ENCODE data around the gene NANOGP8.

The NANOGP8 gene

DNA sequence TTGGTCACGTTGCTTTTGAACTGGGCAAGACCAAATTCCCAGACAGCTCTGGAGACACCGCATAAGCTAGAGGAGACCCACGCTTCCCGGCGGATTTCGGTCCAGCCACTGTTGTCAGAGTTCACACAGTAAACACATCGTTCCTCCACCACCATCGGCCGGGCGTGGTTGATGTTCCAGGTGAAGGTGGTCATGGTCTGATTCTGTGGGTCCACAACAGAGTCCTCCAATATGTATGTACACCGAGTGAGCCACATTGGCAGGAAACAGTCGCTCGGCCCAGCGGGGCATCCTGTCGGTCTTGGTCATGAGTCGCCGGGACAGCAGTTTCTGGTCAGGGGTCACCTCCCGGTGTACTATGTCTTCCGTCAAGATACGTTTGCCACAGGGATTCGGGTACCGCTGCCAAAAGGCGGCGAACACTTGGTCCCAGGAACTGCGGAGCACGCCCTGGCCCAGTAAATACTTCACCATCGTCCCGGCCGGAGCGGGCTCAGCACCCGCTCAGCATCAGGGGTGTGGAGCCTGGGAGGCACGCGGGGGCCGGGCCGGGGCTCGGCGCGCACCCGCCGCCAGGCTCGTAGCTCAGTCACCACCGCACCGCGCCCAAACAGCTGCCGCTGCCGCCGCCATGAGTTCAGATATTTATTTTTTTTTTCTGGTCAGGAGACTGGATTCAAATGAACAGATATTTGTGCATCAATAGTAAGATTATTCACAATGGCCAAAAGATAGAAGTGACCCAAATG lies 36.7 kb upstream of the NANOGP8 start:
- DNase-seq (ENCODE audit: extremely low read depth, low read depth): no peak
- TF ChIP-seq, protein P1, sequence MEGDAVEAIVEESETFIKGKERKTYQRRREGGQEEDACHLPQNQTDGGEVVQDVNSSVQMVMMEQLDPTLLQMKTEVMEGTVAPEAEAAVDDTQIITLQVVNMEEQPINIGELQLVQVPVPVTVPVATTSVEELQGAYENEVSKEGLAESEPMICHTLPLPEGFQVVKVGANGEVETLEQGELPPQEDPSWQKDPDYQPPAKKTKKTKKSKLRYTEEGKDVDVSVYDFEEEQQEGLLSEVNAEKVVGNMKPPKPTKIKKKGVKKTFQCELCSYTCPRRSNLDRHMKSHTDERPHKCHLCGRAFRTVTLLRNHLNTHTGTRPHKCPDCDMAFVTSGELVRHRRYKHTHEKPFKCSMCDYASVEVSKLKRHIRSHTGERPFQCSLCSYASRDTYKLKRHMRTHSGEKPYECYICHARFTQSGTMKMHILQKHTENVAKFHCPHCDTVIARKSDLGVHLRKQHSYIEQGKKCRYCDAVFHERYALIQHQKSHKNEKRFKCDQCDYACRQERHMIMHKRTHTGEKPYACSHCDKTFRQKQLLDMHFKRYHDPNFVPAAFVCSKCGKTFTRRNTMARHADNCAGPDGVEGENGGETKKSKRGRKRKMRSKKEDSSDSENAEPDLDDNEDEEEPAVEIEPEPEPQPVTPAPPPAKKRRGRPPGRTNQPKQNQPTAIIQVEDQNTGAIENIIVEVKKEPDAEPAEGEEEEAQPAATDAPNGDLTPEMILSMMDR (IDR thresholded peaks at IDR 0.05; ENCODE audit: low read depth, low read length): no peak

DNA sequence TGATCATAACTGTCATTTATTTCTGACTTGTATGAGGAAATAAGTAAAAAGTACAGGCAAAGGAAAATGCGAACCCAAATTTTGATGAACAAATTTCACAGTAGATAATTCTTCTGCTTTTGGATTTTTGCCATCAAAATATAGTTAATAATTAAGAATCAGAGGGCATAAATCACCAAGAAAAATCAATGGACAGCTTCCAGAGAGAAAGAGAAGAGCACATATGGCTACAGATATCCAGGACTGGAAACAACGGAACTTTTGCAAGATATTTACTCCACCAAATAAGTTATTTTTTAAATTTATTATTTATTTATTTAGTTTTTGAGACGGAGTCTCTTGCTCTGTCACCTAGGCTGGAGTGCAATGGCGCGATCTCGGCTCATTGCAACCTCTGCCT lies 35.1 kb upstream of the NANOGP8 start:
- TF ChIP-seq, protein P1 (IDR thresholded peaks at IDR 0.05; ENCODE audit: low read depth, low read length): no peak
- DNase-seq (ENCODE audit: extremely low read depth, low read depth): no peak

DNA sequence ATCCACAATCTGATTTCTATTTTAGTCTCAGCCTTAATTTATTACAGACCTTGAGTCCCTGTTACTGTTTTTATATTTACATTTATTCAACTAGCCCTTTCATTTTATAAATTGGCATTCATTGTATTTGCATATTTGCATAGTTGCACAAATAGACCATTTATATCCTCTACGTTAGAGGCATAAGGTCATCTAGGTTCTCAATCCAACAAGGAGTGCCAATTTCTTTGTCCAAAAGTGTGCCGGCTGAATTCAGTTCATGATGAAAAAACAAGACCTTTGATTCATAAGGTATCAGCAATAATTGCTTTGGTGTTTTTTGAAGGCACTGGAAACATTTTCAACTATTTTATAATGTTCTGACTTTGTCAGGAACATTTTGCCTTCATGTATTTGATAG lies 33.9 kb upstream of the NANOGP8 start:
- TF ChIP-seq, protein P1 (IDR thresholded peaks at IDR 0.05; ENCODE audit: low read depth, low read length): no peak
- DNase-seq (ENCODE audit: extremely low read depth, low read depth): no peak

DNA sequence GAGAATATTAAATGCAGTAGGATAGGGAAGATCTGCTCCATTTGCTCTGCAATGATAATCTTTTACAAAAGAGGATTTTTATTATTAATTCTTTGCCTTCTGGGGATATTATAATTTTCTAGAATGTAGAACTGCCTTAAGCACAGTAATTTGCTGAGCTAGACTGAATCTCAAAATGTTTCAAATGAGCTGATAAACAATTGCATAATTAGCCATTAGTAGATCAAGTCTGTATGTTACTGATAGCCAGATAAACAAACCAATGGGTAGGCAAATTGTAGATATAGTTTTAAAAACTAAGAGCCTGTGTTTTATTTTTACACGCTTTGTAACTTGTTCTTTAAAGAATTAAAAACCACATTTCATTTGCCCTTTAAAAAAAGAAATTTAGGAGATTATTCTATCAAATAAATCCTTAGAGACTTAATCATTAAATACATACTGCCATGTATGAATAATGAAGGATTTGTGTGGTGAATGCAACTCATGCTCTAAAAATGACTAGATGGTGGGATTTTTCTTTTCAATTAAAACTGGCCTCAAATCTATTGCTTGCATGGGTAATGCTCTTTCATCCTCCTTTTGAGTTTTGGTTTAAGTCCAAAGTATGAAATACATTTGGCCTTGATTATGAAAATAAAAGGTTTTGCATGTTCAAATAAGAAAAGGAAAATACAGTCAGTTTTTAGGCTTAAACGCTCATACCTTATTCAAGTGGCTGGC lies 32.6 kb upstream of the NANOGP8 start:
- no peak for DNase-seq (ENCODE audit: extremely low read depth, low read depth)
- TF ChIP-seq, protein P1 (IDR thresholded peaks at IDR 0.05; ENCODE audit: low read depth, low read length): no peak

DNA sequence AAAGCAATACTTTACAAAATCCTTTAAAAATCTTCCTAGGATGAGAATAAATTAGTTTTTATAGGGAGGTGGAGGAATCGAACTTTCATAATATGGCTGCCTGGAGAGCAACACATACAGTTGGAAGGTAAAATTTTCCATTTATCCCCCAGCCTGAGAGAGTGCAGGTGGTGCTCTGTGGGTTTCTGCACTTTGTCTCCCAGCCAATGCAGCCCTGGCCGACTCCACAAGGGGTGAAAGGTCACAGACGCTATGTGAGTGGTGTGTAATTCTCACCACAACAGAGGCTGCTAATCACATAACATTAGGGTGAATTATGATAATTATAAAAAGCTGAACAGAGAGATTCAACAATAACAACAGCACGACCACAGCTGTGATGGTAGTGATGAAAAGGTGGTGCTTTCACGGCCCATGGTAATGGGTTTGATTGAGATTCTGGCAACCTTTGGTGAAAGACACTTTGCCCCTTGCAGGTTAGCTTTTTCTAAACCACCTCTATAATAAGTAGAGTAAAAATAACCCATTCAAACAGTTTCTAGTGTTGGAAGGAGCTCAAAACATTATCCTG lies 30.1 kb upstream of the NANOGP8 start:
- no peak for DNase-seq (ENCODE audit: extremely low read depth, low read depth)
- TF ChIP-seq, protein P1 (IDR thresholded peaks at IDR 0.05; ENCODE audit: low read depth, low read length): no peak

DNA sequence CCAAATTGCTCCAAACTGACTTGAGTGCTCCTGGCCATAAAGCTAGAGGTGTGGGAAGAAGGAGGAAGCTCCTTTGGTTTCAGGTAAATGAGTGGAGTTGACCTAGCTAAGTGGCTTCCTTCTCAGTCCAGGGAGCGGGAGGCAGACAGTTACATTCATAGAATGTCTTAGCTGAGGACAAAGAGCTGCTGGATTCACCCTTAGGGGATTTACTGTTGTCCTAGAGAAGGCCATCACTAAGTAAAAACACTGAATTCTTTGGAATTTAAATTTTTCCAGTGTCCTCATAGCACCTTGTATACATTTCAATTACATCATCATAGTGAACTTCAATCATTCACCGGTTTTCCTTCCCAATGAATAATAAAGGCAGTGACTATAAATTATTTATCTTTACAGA lies 27.3 kb upstream of the NANOGP8 start:
- no peak for DNase-seq (ENCODE audit: extremely low read depth, low read depth)
- TF ChIP-seq, protein P1 (IDR thresholded peaks at IDR 0.05; ENCODE audit: low read depth, low read length): no peak

DNA sequence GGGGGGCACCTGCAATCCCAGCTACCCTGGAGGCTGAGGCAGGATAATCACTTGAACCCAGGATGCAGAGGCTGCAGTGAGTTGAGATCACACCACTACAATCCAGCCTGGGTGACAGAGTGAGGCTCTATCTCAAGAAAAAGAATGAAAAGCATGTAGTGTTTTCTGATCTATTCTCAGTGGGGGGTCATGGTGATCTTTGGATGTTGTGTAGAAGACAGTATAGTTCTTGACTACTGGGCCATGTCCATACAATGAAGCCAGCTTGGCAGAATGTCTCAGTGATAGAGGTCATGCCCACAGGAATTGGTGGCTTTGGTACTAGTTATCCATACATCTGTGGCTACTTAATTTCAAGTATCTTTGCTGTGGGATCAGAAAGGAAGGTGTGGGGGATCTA lies 26.8 kb upstream of the NANOGP8 start:
- TF ChIP-seq, protein P1 (IDR thresholded peaks at IDR 0.05; ENCODE audit: low read depth, low read length): no peak
- no peak for DNase-seq (ENCODE audit: extremely low read depth, low read depth)

Data from AG09319 (cell line).